ENCODE results near the gene MEX3A. TPM values are rescaled to one million over a fixed set of nuclear protein-coding genes. Genes with fewer than 3 reads are reported as not detected.

The MEX3A gene
- total and polyA plus RNA-seq, 2 experiments from 2014 or later: 18.5 to 38.1 TPM

- H3K4me3 Mint-ChIP-seq: no peak overlapping the region
- peaks cover 2% of the 10 kb centered on the region for H3K27me3 Mint-ChIP-seq (ENCODE audit: insufficient read depth, low read depth, poor library complexity)
- H3K4me1 Mint-ChIP-seq: peaks cover 5% of the 10 kb centered on the region; the same call in 1 of the 3 replicates
- H3K9me2 ChIP-seq (ENCODE audit: insufficient read depth): no peaks in the 10 kb centered on the region
- no peaks in the 10 kb centered on the region for H4K20me1 ChIP-seq (replicated peaks; ENCODE audit: insufficient read depth)
- DNase-seq (ENCODE audit: low spot score) (no peak), ATAC-seq (no peak)
- no peaks in the 10 kb centered on the region for H3K9me3 Mint-ChIP-seq
- TF ChIP-seq JUNB (IDR thresholded peaks at IDR 0.05; ENCODE audit: unreplicated experiment) (no peak), ZNF331 (CRISPR knock-in tag; IDR thresholded peaks at IDR 0.05; ENCODE audit: low read depth) (no peak)
- no peak overlapping the region for H3K4me2 ChIP-seq
- peaks cover 14% of the 10 kb centered on the region for H3K36me3 Mint-ChIP-seq (ENCODE audit: low read depth)
- H3F3A ChIP-seq (replicated peaks; ENCODE audit: low read depth): 0 out of 2 replicates have a peak, but pooled peaks cover 8% of the 10 kb centered on the region
- no peak overlapping the region for H2AFZ ChIP-seq
- H3K27ac Mint-ChIP-seq: no peak overlapping the region; the same call in 1 of the 2 replicates
- no peak overlapping the region for H3K4me3 ChIP-seq
- no peaks in the 10 kb centered on the region; the same call in 1 of the 2 replicates for H3K36me3 ChIP-seq (ENCODE audit: insufficient read depth)
- no peaks in the 10 kb centered on the region for H3K27me3 ChIP-seq (ENCODE audit: insufficient read depth)
- no peaks in the 10 kb centered on the region for H3K79me2 ChIP-seq (replicated peaks; ENCODE audit: insufficient read depth)
- H3K27ac ChIP-seq (ENCODE audit: low read depth): no peak overlapping the region
- H3K4me1 ChIP-seq (ENCODE audit: insufficient read depth): no peaks in the 10 kb centered on the region
These were observed 49.3 kb downstream of the MEX3A start for GRCh38 chr1:156033011-156033410.

GRCh38 chr1:156026588-156026987, 55.7 kb downstream of the MEX3A start:
- H3K79me2 ChIP-seq (replicated peaks; ENCODE audit: insufficient read depth): no peaks in the 10 kb centered on the region
- Mint-ChIP-seq H3K9me3 (no peaks in the 10 kb centered on the region), H3K4me3 (no peak overlapping the region), H3K27ac (no peak overlapping the region), H3K4me1 (peaks cover 12% of the 10 kb centered on the region), H3K27me3 (ENCODE audit: insufficient read depth, low read depth, poor library complexity) (no peaks in the 10 kb centered on the region), H3K36me3 (ENCODE audit: low read depth) (no peaks in the 10 kb centered on the region)
- H4K20me1 ChIP-seq (replicated peaks; ENCODE audit: insufficient read depth): no peaks in the 10 kb centered on the region
- H3K4me2 ChIP-seq: no peak overlapping the region
- no peak overlapping the region for H3K27ac ChIP-seq (ENCODE audit: low read depth)
- 0 out of 2 replicates have a peak, but pooled peaks cover 2% of the 10 kb centered on the region for H3F3A ChIP-seq (replicated peaks; ENCODE audit: low read depth)
- TF ChIP-seq JUNB (IDR thresholded peaks at IDR 0.05; ENCODE audit: unreplicated experiment) (no peak), EZH2 (IDR thresholded peaks at IDR 0.05; ENCODE audit: low read depth, unreplicated experiment) (no peak)
- no peaks in the 10 kb centered on the region for H3K36me3 ChIP-seq (ENCODE audit: insufficient read depth)
- ATAC-seq (no peak), DNase-seq (ENCODE audit: low spot score) (no peak)
- peaks cover 4% of the 10 kb centered on the region; the same call in 1 of the 2 replicates for H3K4me1 ChIP-seq (ENCODE audit: insufficient read depth)
- H2AFZ ChIP-seq: no peak overlapping the region
- H3K4me3 ChIP-seq: no peak overlapping the region
- no peaks in the 10 kb centered on the region for H3K27me3 ChIP-seq (ENCODE audit: insufficient read depth)
- H3K9me2 ChIP-seq (ENCODE audit: insufficient read depth): no peaks in the 10 kb centered on the region

- Histone ChIP-seq H3K9me2 (ENCODE audit: insufficient read depth) (no peaks in the 10 kb centered on the region), H2AFZ (peak overlapping the region; percentile 91; the same call in 1 of the 2 replicates), H3K79me2 (replicated peaks; ENCODE audit: insufficient read depth) (no peaks in the 10 kb centered on the region), H3K27ac (ENCODE audit: low read depth) (no peak overlapping the region), H3K4me1 (ENCODE audit: insufficient read depth) (peaks cover 4% of the 10 kb centered on the region), H3K4me2 (no peak overlapping the region), H3K4me3 (no peak overlapping the region), H3K27me3 (ENCODE audit: insufficient read depth) (no peaks in the 10 kb centered on the region), H3K36me3 (ENCODE audit: insufficient read depth) (no peaks in the 10 kb centered on the region), H4K20me1 (replicated peaks; ENCODE audit: insufficient read depth) (no peaks in the 10 kb centered on the region), H3F3A (replicated peaks; ENCODE audit: low read depth) (0 out of 2 replicates have a peak, but pooled peaks cover 3% of the 10 kb centered on the region)
- Mint-ChIP-seq H3K4me3 (no peak overlapping the region; the same call in 2 of the 3 replicates), H3K27ac (no peak overlapping the region), H3K9me3 (no peaks in the 10 kb centered on the region), H3K27me3 (ENCODE audit: insufficient read depth, low read depth, poor library complexity) (peaks cover under 1% of the 10 kb centered on the region), H3K36me3 (ENCODE audit: low read depth) (no peaks in the 10 kb centered on the region), H3K4me1 (peaks cover 12% of the 10 kb centered on the region)
- peak; percentile 84 for DNase-seq (ENCODE audit: low spot score)
- peak; percentile 99 for ATAC-seq
- no peak; the same call in 1 of the 2 replicates for TF ChIP-seq CREB1 (CRISPR knock-in tag; IDR thresholded peaks at IDR 0.05; ENCODE audit: low read depth)
- TF ChIP-seq CTCF (conservative IDR thresholded peaks at IDR 0.05; ENCODE audit: low read depth in 2 of 2): peak; percentile 65 to 92
These were observed 56.4 kb downstream of the MEX3A start for GRCh38 chr1:156025876-156026275.
